Upper lobe of left lung (tissue), 4 donors: ENCODE measurements around the gene TEX30.

Source experiments
- CTCF ChIP-seq, 6 experiments: fragments of 450-650 bp in 4 of 6; fragments of 200-600 bp in 2 of 6; sonication (generic) in 2 of 6; IDR thresholded peaks; one replicate each; pipeline ENCODE4 v1.5.1; 2016 to 2019; ENCODE audit warnings: antibody characterized with exemption in 6 of 6
- POLR2A ChIP-seq, 4 donors: fragments of 450-650 bp; IDR thresholded peaks; one replicate each; pipeline ENCODE4 v1.5.1; 2016 to 2017; ENCODE audit warnings: antibody characterized with exemption in 4 of 4, mild to moderate bottlenecking in 2 of 4
- POLR2AphosphoS5 ChIP-seq, 2 donors: sonication (generic); formaldehyde crosslinking; IDR thresholded peaks; one replicate each; pipeline ENCODE4 v1.5.1; 2017; ENCODE audit warnings: antibody characterized with exemption in 2 of 2

- TF ChIP-seq CTCF (IDR thresholded peaks at IDR 0.05) (no peak), POLR2AphosphoS5 (IDR thresholded peaks at IDR 0.05) (no peak), POLR2A (IDR thresholded peaks at IDR 0.05) (no peak)
These were observed 21.7 kb downstream of the TEX30 start for GRCh38 chr13:102751886-102752285.
